Neural cell (in vitro differentiated cells): Measurements from ENCODE around the gene NRG2. TPM values are rescaled to one million over a fixed set of nuclear protein-coding genes. Genes with fewer than 3 reads are reported as not detected.

ENCODE experiments used
- H2AFZ ChIP-seq: fragments of 200-600, 300-800 bp; sonication (generic), shearing (Covaris generic); 2 replicates; pipeline ENCODE4 v1.6.0; 2014; ENCODE audit warnings: low read depth, mild to moderate bottlenecking, antibody characterized with exemption, low read length, moderate library complexity
- H3F3A ChIP-seq: fragments of 200-600 bp; shearing (Covaris generic); 2 replicates; pipeline ENCODE4 v1.6.1; 2016; ENCODE audit warnings: mild to moderate bottlenecking, moderate library complexity, mixed read lengths, antibody characterized with exemption, low read length; ENCODE audit not compliant: insufficient read depth, poor library complexity, severe bottlenecking
- H3K27ac ChIP-seq: fragments of 200-600, 300-800 bp; sonication (generic), shearing (Covaris generic); 2 replicates; pipeline ENCODE4 v1.5.1; 2014; ENCODE audit warnings: mild to moderate bottlenecking, low read length, moderate library complexity
- H3K27me3 ChIP-seq: fragments of 300-800, 200-600 bp; sonication (generic), shearing (Covaris generic); 2 replicates; pipeline ENCODE4 v1.6.0; 2014; ENCODE audit warnings: mild to moderate bottlenecking, low read depth, low read length, moderate library complexity; ENCODE audit not compliant: insufficient read depth
- H3K36me3 ChIP-seq: fragments of 300-800, 200-600 bp; sonication (generic), shearing (Covaris generic); 2 replicates; pipeline ENCODE4 v1.5.1; 2014; ENCODE audit warnings: mild to moderate bottlenecking, antibody characterized with exemption, low read length, moderate library complexity; ENCODE audit not compliant: insufficient read depth
- H3K4me2 ChIP-seq: fragments of 300-800, 200-600 bp; sonication (generic), shearing (Covaris generic); 2 replicates; pipeline ENCODE4 v1.6.0; 2014; ENCODE audit warnings: mild to moderate bottlenecking, low read length
- H3K4me3 ChIP-seq: fragments of 300-800, 200-600 bp; sonication (generic), shearing (Covaris generic); 2 replicates; pipeline ENCODE4 v1.5.1; 2014; ENCODE audit warnings: mild to moderate bottlenecking, low read length, moderate library complexity
- H3K79me2 ChIP-seq: fragments of 200-600 bp; shearing (Covaris generic); replicated peaks from 2 replicates; pipeline ENCODE4 v1.6.0; 2014; ENCODE audit warnings: mild to moderate bottlenecking, low read length, moderate library complexity; ENCODE audit not compliant: insufficient read depth
- H3K9ac ChIP-seq: fragments of 300-800, 200-600 bp; sonication (generic), shearing (Covaris generic); 2 replicates; pipeline ENCODE4 v1.6.1; 2016; ENCODE audit warnings: mild to moderate bottlenecking, low read length, mixed read lengths
- H3K9me2 ChIP-seq: fragments of 200-600 bp; shearing (Covaris generic); 2 replicates; pipeline ENCODE4 v1.6.1; 2016; ENCODE audit warnings: mild to moderate bottlenecking, low read length, mixed read lengths; ENCODE audit not compliant: insufficient read depth
- H3K9me3 ChIP-seq: fragments of 200-600, 300-800 bp; sonication (generic), shearing (Covaris generic); 2 replicates; pipeline ENCODE4 v1.6.1; 2016; ENCODE audit warnings: mild to moderate bottlenecking, mixed run types, low read length, moderate library complexity, mixed read lengths
- H4K20me1 ChIP-seq: fragments of 200-600 bp; shearing (Covaris generic); 2 replicates; pipeline ENCODE4 v1.6.1; 2016; ENCODE audit warnings: mild to moderate bottlenecking, mixed run types; ENCODE audit not compliant: insufficient read depth
- CTCF ChIP-seq: fragments of 450-650 bp; IDR thresholded peaks from 2 replicates; pipeline ENCODE4 v1.5.1; 2014; ENCODE audit warnings: antibody characterized with exemption, mild to moderate bottlenecking, moderate library complexity; ENCODE audit not compliant: poor library complexity, severe bottlenecking
- EP300 ChIP-seq: fragments of 450-650 bp; conservative IDR thresholded peaks from 2 replicates; pipeline ENCODE4 v1.6.1; 2014; ENCODE audit warnings: antibody characterized with exemption, mild to moderate bottlenecking, moderate library complexity; ENCODE audit not compliant: poor library complexity, severe bottlenecking
- EZH2 ChIP-seq: fragments of 200-600, 300-800 bp; shearing (Covaris generic), sonication (generic); IDR thresholded peaks from 2 replicates; pipeline ENCODE4 v1.6.1; 2014; ENCODE audit warnings: antibody characterized with exemption, low read length, borderline replicate concordance, mild to moderate bottlenecking; ENCODE audit not compliant: insufficient read depth, poor library complexity, severe bottlenecking
- MXI1 ChIP-seq: fragments of 450-650 bp; conservative IDR thresholded peaks from 2 replicates; pipeline ENCODE4 v1.6.1; 2014; ENCODE audit warnings: antibody characterized with exemption, mild to moderate bottlenecking; ENCODE audit not compliant: poor library complexity, severe bottlenecking
- POLR2AphosphoS5 ChIP-seq: IDR thresholded peaks from 2 replicates; pipeline ENCODE4 v1.6.1; 2012
- RAD21 ChIP-seq: fragments of 450-650 bp; conservative IDR thresholded peaks from 2 replicates; pipeline ENCODE4 v1.6.1; 2014; ENCODE audit warnings: antibody characterized with exemption, mild to moderate bottlenecking, moderate library complexity
- REST ChIP-seq: IDR thresholded peaks from 2 replicates; pipeline ENCODE4 v1.6.1; 2012; ENCODE audit warnings: borderline replicate concordance
- SMC3 ChIP-seq: fragments of 450-650 bp; conservative IDR thresholded peaks from 2 replicates; pipeline ENCODE4 v1.6.1; 2014; ENCODE audit warnings: antibody characterized with exemption, mild to moderate bottlenecking, moderate library complexity; ENCODE audit not compliant: poor library complexity
- TAF1 ChIP-seq: IDR thresholded peaks from 2 replicates; pipeline ENCODE4 v1.6.1; 2012; ENCODE audit warnings: low read depth
- polyA plus RNA-seq: library from polyadenylated mRNA; depleted of rRNA; stranded (reverse); fragments of >200 nt; gene quantifications from 2 replicates; pipeline ENCODE4 v1.2.3, GENCODE V29; 2014

Gene NRG2
- polyA plus RNA-seq, 1 donor from 2014 or later = 5.4 TPM

- Histone ChIP-seq H3K4me2 (no peak overlapping the region), H3K9me2 (no peaks in the 10 kb centered on the region), H3K36me3 (no peaks in the 10 kb centered on the region), H2AFZ (no peak overlapping the region), H3K4me3 (no peak overlapping the region), H3K27me3 (no peaks in the 10 kb centered on the region), H3K79me2 (no peaks in the 10 kb centered on the region), H3F3A (no peaks in the 10 kb centered on the region), H3K9me3 (no peaks in the 10 kb centered on the region), H3K27ac (no peak overlapping the region), H4K20me1 (no peaks in the 10 kb centered on the region), H3K9ac (no peak overlapping the region)
- TF ChIP-seq TAF1 (no peak), POLR2AphosphoS5 (no peak), EP300 (no peak), CTCF (no peak), REST (no peak), RAD21 (no peak), SMC3 (no peak), EZH2 (no peak), MXI1 (no peak)
Observed at GRCh38 chr5:140018517-140018916, 24.6 kb downstream of the NRG2 start.

- TF ChIP-seq POLR2AphosphoS5 (no peak), SMC3 (no peak), EP300 (no peak), RAD21 (no peak), MXI1 (no peak), TAF1 (no peak), REST (no peak), CTCF (no peak), EZH2 (no peak)
- H3K27ac ChIP-seq = no peak overlapping the region
- H3F3A ChIP-seq = no peaks in the 10 kb centered on the region
- H2AFZ ChIP-seq = no peak overlapping the region
- H3K9me3 ChIP-seq = no peaks in the 10 kb centered on the region
- no peak overlapping the region for H3K9ac ChIP-seq
- H3K36me3 ChIP-seq = no peaks in the 10 kb centered on the region
- H3K79me2 ChIP-seq = no peaks in the 10 kb centered on the region
- H3K4me3 ChIP-seq = no peak overlapping the region
- H3K4me2 ChIP-seq = no peak overlapping the region
- no peaks in the 10 kb centered on the region for H4K20me1 ChIP-seq
- no peaks in the 10 kb centered on the region for H3K27me3 ChIP-seq
- H3K9me2 ChIP-seq = no peaks in the 10 kb centered on the region
Observed at GRCh38 chr5:140018096-140018481, 25.0 kb downstream of the NRG2 start.
